Measurements from ENCODE around the gene NPTX1. TPM values are rescaled to one million over a fixed set of nuclear protein-coding genes. Genes with fewer than 3 reads are reported as not detected.

NPTX1 gene, protein sequence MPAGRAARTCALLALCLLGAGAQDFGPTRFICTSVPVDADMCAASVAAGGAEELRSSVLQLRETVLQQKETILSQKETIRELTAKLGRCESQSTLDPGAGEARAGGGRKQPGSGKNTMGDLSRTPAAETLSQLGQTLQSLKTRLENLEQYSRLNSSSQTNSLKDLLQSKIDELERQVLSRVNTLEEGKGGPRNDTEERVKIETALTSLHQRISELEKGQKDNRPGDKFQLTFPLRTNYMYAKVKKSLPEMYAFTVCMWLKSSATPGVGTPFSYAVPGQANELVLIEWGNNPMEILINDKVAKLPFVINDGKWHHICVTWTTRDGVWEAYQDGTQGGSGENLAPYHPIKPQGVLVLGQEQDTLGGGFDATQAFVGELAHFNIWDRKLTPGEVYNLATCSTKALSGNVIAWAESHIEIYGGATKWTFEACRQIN
- 0.28 TPM for polyA plus RNA-seq (2012; ENCODE audit: insufficient read depth, insufficient read length, low read depth)

DNA sequence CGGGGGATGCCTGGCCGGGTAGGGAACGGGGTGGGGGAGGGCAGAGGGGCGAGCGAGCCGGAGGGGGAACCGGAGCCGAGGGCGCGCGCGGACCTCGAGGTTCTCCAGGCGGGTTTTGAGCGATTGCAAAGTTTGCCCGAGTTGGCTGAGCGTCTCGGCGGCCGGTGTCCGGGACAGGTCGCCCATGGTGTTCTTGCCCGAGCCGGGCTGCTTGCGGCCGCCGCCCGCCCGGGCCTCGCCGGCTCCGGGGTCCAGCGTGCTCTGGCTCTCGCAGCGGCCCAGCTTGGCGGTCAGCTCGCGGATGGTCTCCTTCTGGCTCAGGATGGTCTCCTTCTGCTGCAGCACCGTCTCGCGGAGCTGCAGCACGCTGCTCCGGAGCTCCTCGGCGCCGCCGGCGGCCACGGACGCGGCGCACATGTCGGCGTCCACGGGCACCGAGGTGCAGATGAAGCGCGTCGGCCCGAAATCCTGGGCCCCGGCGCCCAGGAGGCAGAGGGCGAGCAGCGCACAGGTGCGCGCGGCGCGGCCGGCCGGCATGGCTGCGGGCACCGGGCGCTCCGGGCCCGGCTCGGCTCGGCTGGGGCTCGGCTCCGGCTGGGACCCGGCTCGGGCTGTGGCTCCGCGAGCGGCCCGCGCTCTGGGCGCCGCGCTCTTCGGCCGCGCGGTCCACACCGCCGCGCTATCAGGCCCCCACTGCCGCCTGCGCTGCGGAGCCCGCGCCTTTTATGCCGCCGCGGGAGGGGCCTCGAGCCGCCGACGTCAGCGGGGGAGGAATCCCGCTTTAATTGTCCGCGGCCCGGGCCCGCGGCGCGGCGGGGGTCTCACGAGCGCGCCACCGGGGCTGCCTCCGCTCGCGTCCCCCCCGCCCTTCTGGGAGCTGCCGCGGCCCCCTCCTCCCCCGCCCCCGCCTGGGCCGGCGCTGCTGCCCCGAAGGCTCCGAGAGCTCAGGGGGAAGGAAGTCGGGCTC, at the start of gene NPTX1:
NPTX1 (minus strand) TSS at position 698 of the 967 bp plus-strand sequence; CDS start at position 537, 161 bp downstream.
- no peaks in the 10 kb centered on the region for H3K9me3 ChIP-seq
- TF ChIP-seq, protein P1, sequence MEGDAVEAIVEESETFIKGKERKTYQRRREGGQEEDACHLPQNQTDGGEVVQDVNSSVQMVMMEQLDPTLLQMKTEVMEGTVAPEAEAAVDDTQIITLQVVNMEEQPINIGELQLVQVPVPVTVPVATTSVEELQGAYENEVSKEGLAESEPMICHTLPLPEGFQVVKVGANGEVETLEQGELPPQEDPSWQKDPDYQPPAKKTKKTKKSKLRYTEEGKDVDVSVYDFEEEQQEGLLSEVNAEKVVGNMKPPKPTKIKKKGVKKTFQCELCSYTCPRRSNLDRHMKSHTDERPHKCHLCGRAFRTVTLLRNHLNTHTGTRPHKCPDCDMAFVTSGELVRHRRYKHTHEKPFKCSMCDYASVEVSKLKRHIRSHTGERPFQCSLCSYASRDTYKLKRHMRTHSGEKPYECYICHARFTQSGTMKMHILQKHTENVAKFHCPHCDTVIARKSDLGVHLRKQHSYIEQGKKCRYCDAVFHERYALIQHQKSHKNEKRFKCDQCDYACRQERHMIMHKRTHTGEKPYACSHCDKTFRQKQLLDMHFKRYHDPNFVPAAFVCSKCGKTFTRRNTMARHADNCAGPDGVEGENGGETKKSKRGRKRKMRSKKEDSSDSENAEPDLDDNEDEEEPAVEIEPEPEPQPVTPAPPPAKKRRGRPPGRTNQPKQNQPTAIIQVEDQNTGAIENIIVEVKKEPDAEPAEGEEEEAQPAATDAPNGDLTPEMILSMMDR (IDR thresholded peaks at IDR 0.05; ENCODE audit: low read depth, low read length): no peak
- no peak for DNase-seq
- H3K27me3 ChIP-seq: peaks cover 83% of the 10 kb centered on the region
- H3K4me3 ChIP-seq (ENCODE audit: low read depth, low read length): no peak within 1 kb of the TSS
- no peaks in the 10 kb centered on the region for H3K36me3 ChIP-seq
- no peaks in the 10 kb centered on the region for H3K4me1 ChIP-seq

DNA sequence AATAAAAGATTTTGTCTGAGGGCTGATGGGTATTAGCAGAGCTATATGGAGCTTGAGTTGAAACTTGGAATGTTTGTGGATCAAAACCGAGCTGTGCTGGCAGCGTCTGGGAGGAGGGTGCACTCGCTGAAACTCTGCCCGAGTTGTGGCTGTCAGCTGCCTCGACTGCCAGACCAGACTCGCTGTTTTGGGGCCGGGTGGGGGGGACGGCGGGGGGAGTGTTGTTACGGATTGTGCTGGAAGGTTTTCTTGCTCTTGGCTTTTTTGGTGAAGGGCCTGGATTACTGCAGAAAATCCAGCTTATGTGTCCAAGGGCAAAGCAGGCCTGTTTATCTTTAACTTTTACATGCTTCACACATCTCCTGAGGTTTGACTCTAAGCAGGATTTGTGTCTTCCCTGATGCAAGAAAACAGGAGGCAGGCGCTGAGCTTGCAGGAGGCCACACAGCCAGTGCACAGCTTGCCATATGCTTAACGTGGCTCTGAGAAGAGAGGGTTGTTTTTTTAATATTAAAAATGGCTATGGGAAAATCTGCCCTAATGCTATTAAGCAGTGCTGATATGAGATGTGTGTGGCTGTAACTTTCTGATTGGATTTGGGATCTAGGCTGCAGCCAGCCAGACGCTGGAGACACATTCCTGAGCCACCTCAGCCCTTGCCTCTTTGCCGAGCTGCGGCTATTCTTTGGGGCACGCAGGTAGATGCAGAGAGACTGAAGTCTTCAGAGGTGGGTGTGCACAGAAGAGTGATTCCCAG, 47.7 kb upstream of the NPTX1 start:
- Histone ChIP-seq H3K4me1 (peaks cover 7% of the 10 kb centered on the region; the same call in 1 of the 2 replicates), H3K9me3 (no peaks in the 10 kb centered on the region), H3K27me3 (no peaks in the 10 kb centered on the region), H3K4me3 (ENCODE audit: low read depth, low read length) (no peak overlapping the region), H3K36me3 (no peaks in the 10 kb centered on the region)
- TF ChIP-seq, protein P1 (IDR thresholded peaks at IDR 0.05; ENCODE audit: low read depth, low read length): no peak
- DNase-seq: no peak

DNA sequence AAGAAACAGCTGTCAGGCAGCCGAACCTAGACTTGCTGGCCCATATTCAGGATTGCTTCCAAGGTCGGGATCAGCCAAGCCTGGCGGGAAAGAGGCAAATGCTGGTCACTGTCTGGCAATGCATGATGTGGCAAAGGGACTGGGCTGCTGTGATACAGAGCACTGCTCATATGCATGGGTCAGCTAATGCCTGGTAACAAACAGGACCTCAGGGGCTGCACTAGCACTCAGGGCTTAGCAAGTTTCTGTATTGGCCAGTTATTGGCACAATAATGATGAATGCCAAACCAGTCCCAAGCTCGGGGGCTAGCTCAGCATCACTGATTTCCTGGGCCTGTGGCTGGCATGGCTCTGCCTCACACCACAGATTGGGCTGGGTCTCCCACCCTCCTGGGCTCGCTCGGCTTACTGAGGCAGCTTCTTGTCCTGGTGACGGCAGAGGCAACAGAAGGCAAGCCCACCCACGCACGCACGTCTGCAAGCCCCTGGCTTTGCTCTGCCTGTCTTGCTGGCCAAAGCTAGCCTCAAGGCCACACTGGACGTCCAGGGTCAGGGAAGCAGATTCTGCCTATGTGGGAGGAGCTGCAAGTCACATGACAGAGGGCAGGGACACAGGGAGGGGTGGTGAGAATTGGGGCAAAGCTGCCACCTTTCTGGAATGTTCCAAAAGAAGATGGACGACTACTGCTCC, 46.8 kb upstream of the NPTX1 start:
- H3K4me1 ChIP-seq: peaks cover 7% of the 10 kb centered on the region; the same call in 1 of the 2 replicates
- H3K36me3 ChIP-seq: no peaks in the 10 kb centered on the region
- no peak overlapping the region for H3K4me3 ChIP-seq (ENCODE audit: low read depth, low read length)
- TF ChIP-seq, protein P1 (IDR thresholded peaks at IDR 0.05; ENCODE audit: low read depth, low read length): no peak
- DNase-seq: no peak
- H3K27me3 ChIP-seq: no peaks in the 10 kb centered on the region
- H3K9me3 ChIP-seq: no peaks in the 10 kb centered on the region

DNA sequence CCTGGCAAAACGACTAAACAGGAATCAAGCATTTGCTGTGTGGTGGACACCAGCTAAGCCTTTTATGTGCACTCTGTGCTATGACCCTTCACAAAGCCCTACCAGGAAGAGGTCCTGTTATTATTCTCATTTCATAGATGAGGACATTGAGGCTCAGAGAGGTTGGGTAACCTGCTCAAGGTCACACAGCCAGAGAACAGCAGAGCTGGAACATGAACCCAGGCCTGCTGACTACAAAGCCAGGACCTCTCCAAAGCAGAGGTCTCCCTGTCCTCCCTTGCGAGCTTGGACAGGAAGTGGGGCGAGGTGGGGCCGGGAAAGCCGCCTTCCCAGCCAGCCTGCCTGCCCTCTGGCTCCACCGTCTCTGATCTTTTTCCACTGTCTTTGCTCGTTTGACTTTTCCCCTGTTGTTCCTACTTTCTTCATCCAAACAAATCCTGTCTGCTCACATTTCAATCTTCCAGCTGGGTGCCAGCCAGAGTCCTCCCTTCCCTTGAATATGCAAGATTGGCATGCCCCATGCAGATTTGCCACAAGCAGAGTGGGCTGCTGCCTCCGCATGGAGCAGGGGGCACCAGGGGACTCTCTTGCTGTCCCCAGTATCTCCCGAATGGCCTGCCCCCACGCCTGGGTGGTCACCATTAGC, 44.5 kb upstream of the NPTX1 start:
- no peaks in the 10 kb centered on the region for H3K27me3 ChIP-seq
- no peak overlapping the region for H3K4me3 ChIP-seq (ENCODE audit: low read depth, low read length)
- no peak for DNase-seq

More for the DNA sequence above, 44.5 kb upstream of the NPTX1 start:
- no peaks in the 10 kb centered on the region for H3K36me3 ChIP-seq
- TF ChIP-seq, protein P1 (IDR thresholded peaks at IDR 0.05; ENCODE audit: low read depth, low read length): no peak
- peaks cover 7% of the 10 kb centered on the region; the same call in 1 of the 2 replicates for H3K4me1 ChIP-seq
- no peaks in the 10 kb centered on the region for H3K9me3 ChIP-seq
